K562 (cell line): ENCODE measurements around the gene CSNK1G1. TPM values are rescaled to one million over a fixed set of nuclear protein-coding genes. Genes with fewer than 3 reads are reported as not detected.

Experiments used
- ATAC-seq: fragments of 200-7000 bp; cut with Tn5 transposase; 3 replicates; pipeline ENCODE4 v1.9.1; 2020; ENCODE audit warnings: moderate library complexity
- BruUV-seq: library from RNA; stranded (reverse); fragments of 400-500 nt; replicated peaks from 2 replicates; lab custom pipeline; 2021; lab: Mats Ljungman, UMichigan
- CTCF ChIA-PET: fragments of 300-600 bp; formaldehyde crosslinking; extraction: SDS; loops from one replicate; lab custom pipeline; 2021; ENCODE audit warnings: low intra/inter-chr PET ratio; lab: Yijun Ruan, JAX
- POLR2A ChIA-PET: fragments of 300-600, 350-650 bp; sonication (Branson Sonifier 250); formaldehyde crosslinking; extraction: SDS; loops from one replicate; lab custom pipeline; 2021; ENCODE audit warnings: antibody characterized with exemption, inconsistent platforms; lab: Yijun Ruan, JAX
- DNase-seq, 4 experiments: peaks; one replicate each; pipeline versions ENCODE4 v3.0.0 to v3.0.0-alpha.2; 2011 to 2018; ENCODE audit warnings: low spot score in 3 of 4, mixed read lengths in 3 of 4; ENCODE audit errors: extremely low read depth in 1 of 4
- FAIRE-seq: peaks from 2 replicates; lab custom pipeline; 2011; peaks lifted over from hg19 to GRCh38; lab: Jason Lieb, UNC
- H2AFZ ChIP-seq: 2 replicates; pipeline ENCODE4 v1.6.0; 2011; ENCODE audit warnings: low read depth, low read length, control low read depth, inconsistent platforms
- H3K27ac ChIP-seq: fragments of 200-600 bp; 3 replicates; pipeline ENCODE4 v1.8.0; 2011; ENCODE audit warnings: low read depth, mild to moderate bottlenecking, control low read depth, inconsistent platforms, low read length, moderate library complexity, mixed read lengths; ENCODE audit errors: extremely low read depth
- H3K27me3 ChIP-seq, 2 experiments: fragments of 300-600 bp in 1 of 2; 2 replicates in 1 of 2; 3 replicates in 1 of 2; pipeline versions ENCODE4 v1.6.0 to v1.8.0; 2011; ENCODE audit warnings: inconsistent platforms in 2 of 2, low read length in 2 of 2, mild to moderate bottlenecking in 1 of 2, mixed read lengths in 1 of 2, moderate library complexity in 1 of 2; ENCODE audit not compliant: control insufficient read depth in 2 of 2, insufficient read depth in 2 of 2
- H3K36me3 ChIP-seq: fragments of 300-600 bp; 3 replicates; pipeline ENCODE4 v1.8.0; 2011; ENCODE audit warnings: mild to moderate bottlenecking, low read length, inconsistent platforms; ENCODE audit not compliant: control insufficient read depth, insufficient read depth
- H3K4me1 ChIP-seq, 2 experiments: fragments of 200-600 bp in 1 of 2; replicated peaks in 1 of 2; 2 replicates in 1 of 2; 3 replicates in 1 of 2; pipeline versions ENCODE4 v1.5.1 to v1.8.0; 2011; ENCODE audit warnings: inconsistent platforms in 2 of 2, low read length in 2 of 2, mild to moderate bottlenecking in 1 of 2, mixed read lengths in 1 of 2, moderate library complexity in 1 of 2; ENCODE audit not compliant: control insufficient read depth in 2 of 2, insufficient read depth in 2 of 2
- H3K4me2 ChIP-seq: 2 replicates; pipeline ENCODE4 v1.6.1; 2011; ENCODE audit warnings: low read length, control low read depth, inconsistent platforms, mixed read lengths; ENCODE audit not compliant: insufficient read depth
- H3K4me3 ChIP-seq: fragments of 200-600 bp; sonication (generic), shearing (Covaris generic); 2 replicates; pipeline ENCODE4 v1.5.1; 2016; ENCODE audit warnings: control low read depth, inconsistent platforms
- H3K79me2 ChIP-seq: fragments of 200-600 bp; 3 replicates; pipeline ENCODE4 v1.8.0; 2011; ENCODE audit warnings: low read length, inconsistent platforms; ENCODE audit not compliant: control insufficient read depth, insufficient read depth
- H3K9ac ChIP-seq, 2 experiments: 2 replicates each; pipeline versions ENCODE4 v1.6.0 to v1.6.1; 2011; ENCODE audit warnings: low read depth in 2 of 2, low read length in 2 of 2, control low read depth in 1 of 2, inconsistent platforms in 1 of 2, mild to moderate bottlenecking in 1 of 2, mixed read lengths in 1 of 2; ENCODE audit not compliant: insufficient read depth in 1 of 2
- H3K9me1 ChIP-seq: one replicate; pipeline ENCODE4 v1.6.0; 2011; ENCODE audit warnings: inconsistent platforms, mild to moderate bottlenecking, low read length, moderate library complexity; ENCODE audit not compliant: control insufficient read depth, insufficient read depth
- H3K9me3 ChIP-seq: replicated peaks from 2 replicates; pipeline ENCODE4 v1.5.1; 2011; ENCODE audit warnings: low read depth, low read length, inconsistent platforms; ENCODE audit not compliant: control insufficient read depth, insufficient read depth
- H4K20me1 ChIP-seq: replicated peaks from 2 replicates; pipeline ENCODE4 v1.6.1; 2011; ENCODE audit warnings: low read length, inconsistent platforms, mixed read lengths; ENCODE audit not compliant: control insufficient read depth, insufficient read depth
- GABPA ChIP-seq: fragments of 200-800 bp; sonication (Bioruptor generic); conservative IDR thresholded peaks from 2 replicates; pipeline ENCODE4 v1.6.1; 2016; ENCODE audit warnings: low read depth, missing genetic modification characterization, missing compliant biosample characterization
- RAD21 ChIP-seq, 2 experiments: fragments of 250-450 bp in 1 of 2; fragments of 450-650 bp in 1 of 2; sonication (Bioruptor Pico) in 1 of 2; formaldehyde crosslinking in 1 of 2; IDR thresholded peaks in 1 of 2; conservative IDR thresholded peaks in 1 of 2; 2 replicates each; pipeline versions ENCODE4 v1.4.0 to v1.8.0; 2020 to 2022; ENCODE audit warnings: mild to moderate bottlenecking in 2 of 2, moderate library complexity in 1 of 2
- RFX1 ChIP-seq: fragments of 450-650 bp; IDR thresholded peaks from 2 replicates; pipeline ENCODE4 v1.6.1; 2016; ENCODE audit warnings: mild to moderate bottlenecking, moderate library complexity
- SOX6 ChIP-seq: fragments of 450-650 bp; IDR thresholded peaks from 2 replicates; pipeline ENCODE4 v1.6.1; 2014; ENCODE audit warnings: mild to moderate bottlenecking
- WGBS: fragments of 100-300 bp; shearing (Covaris generic); methylation state at CpG from one replicate; pipeline ENCODE4 v1.1.6; 2016; ENCODE audit warnings: low coverage, mixed read lengths; ENCODE audit not compliant: insufficient coverage; ENCODE audit errors: missing lambda C conversion rate; 5-methylcytosine and 5-hydroxymethylcytosine counted together
- in situ Hi-C: fragments of 300-500 bp; cut with MboI; formaldehyde crosslinking; loops from 4 replicates; pipeline ENCODE4 v1.15.0; 2018; ENCODE audit warnings: inconsistent platforms, mixed read lengths
- intact Hi-C: fragments of 100-400 bp; cut with micrococcal nuclease; formaldehyde crosslinking; loops from 2 replicates; pipeline ENCODE4 v1.14.2; 2022
- polyA plus RNA-seq, 8 experiments: library from polyadenylated mRNA; depleted of rRNA in 4 of 8; stranded (reverse) in 5 of 8; unstranded in 3 of 8; fragments of >200 nt; fragmentation: Nextera tagmentation in 2 of 8; fragmentation: Illumina TruSeq in 1 of 8; extraction: Ambion mirVana in 2 of 8; extraction: Trizol in 1 of 8; gene quantifications; 2 replicates each; pipeline versions ENCODE4 v1.2.1 to v1.2.3, GENCODE V29; 2011 to 2014; ENCODE audit warnings: inconsistent platforms in 1 of 8, missing spikeins in 1 of 8
- total RNA-seq, 7 experiments: library from RNA; depleted of rRNA in 6 of 7; stranded (reverse); fragments of >200 nt in 6 of 7; fragmentation: Illumina TruSeq in 2 of 7; extraction: Trizol in 2 of 7; gene quantifications; 2 replicates each; pipeline versions ENCODE4 v1.2.1 to v1.2.3, GENCODE V29; 2011 to 2021; ENCODE audit warnings: low replicate concordance in 1 of 7
- TF ChIP-seq, protein P1 (sequence below): sonication (generic); formaldehyde crosslinking; IDR thresholded peaks from 2 replicates; pipeline ENCODE4 v1.8.1; 2022; ENCODE audit warnings: missing genetic modification reagents
- TF ChIP-seq, protein P2 (sequence below), 2 experiments: fragments of 450-650 bp in 1 of 2; sonication (generic) in 1 of 2; formaldehyde crosslinking in 1 of 2; IDR thresholded peaks in 1 of 2; conservative IDR thresholded peaks in 1 of 2; 2 replicates each; pipeline versions ENCODE4 v1.6.1 to v1.8.1; 2016 to 2023; ENCODE audit warnings: mild to moderate bottlenecking in 2 of 2, moderate library complexity in 2 of 2, inconsistent platforms in 1 of 2, missing genetic modification reagents in 1 of 2

CSNK1G1 gene
- total and polyA plus RNA-seq, 9 of the 15 experiments (the other 6 are each of a cell fraction or from before 2014, with no cell fraction given): 4.5 to 18.5 (median 9.5) TPM

DNA sequence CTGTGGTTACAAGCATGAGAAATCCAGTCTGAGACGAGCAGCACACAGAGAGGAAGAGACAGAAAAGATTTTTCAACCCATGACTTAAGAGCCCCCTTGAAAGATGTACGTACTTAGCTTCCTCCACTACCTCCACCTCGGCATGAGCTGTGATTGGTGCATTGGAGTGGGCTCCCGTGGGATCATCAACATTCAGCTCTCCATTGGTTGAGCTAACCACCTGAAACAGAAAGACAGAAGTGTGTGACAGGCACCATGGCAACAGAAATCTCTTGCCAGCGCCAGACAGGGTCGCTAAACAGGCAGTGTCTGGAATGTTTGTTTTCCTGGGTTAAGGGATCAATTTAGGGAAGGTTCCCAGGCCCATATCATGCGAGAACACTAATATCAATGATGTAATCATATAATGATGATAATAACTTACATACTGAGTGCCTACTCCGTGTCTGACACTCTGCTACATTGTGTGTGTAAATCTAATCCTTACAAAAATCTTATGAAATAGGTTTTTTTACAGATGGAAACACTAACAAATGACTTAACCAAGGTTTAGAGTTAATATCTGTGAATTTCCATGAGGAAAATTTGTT, 175.6 kb downstream of the CSNK1G1 start:
- no peaks in the 10 kb centered on the region for H4K20me1 ChIP-seq
- no peaks in the 10 kb centered on the region for H3K9me1 ChIP-seq
- FAIRE-seq: no peak
- H3K27me3 ChIP-seq: no peaks in the 10 kb centered on the region
- CTCF ChIA-PET: no interaction called here
- POLR2A ChIA-PET: interaction anchor here (1.3 to 3.3 kb wide), 3 partner anchors 9 to 17 kb away, joined by 5 to 11 read pairs (median 8); partner anchors contain the start of gene PPIB
- WGBS: 73% methylated on average over 8 of the region's 8 CpGs
- BruUV-seq: no TSS peak
- no peaks in the 10 kb centered on the region for H3K9me3 ChIP-seq
- H3K9ac ChIP-seq: no peak overlapping the region
- no peak overlapping the region for H3K27ac ChIP-seq
- H3K4me2 ChIP-seq: no peak overlapping the region
- DNase-seq: no peak
- ATAC-seq: no peak
- in situ Hi-C loops: no loop called here
- H3K4me3 ChIP-seq: no peak overlapping the region
- peaks cover 0 to under 1% of the 10 kb centered on the region in 2 experiments; a peak in 1 of 5 replicates for H3K4me1 ChIP-seq
- intact Hi-C loops: no loop called here
- no peak overlapping the region for H2AFZ ChIP-seq
- H3K79me2 ChIP-seq: no peaks in the 10 kb centered on the region
- TF ChIP-seq RFX1 (peak; percentile 16; the same call in 1 of the 2 replicates), GABPA (no peak), SOX6 (no peak), RAD21 (CRISPR knock-in tag; conservative IDR thresholded peaks at IDR 0.05 in 1 of 2, IDR thresholded peaks at IDR 0.05 in 1 of 2) (no peak)
- TF ChIP-seq, protein P1, sequence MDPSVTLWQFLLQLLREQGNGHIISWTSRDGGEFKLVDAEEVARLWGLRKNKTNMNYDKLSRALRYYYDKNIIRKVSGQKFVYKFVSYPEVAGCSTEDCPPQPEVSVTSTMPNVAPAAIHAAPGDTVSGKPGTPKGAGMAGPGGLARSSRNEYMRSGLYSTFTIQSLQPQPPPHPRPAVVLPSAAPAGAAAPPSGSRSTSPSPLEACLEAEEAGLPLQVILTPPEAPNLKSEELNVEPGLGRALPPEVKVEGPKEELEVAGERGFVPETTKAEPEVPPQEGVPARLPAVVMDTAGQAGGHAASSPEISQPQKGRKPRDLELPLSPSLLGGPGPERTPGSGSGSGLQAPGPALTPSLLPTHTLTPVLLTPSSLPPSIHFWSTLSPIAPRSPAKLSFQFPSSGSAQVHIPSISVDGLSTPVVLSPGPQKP (CRISPR knock-in tag): no peak
- TF ChIP-seq, protein P2, sequence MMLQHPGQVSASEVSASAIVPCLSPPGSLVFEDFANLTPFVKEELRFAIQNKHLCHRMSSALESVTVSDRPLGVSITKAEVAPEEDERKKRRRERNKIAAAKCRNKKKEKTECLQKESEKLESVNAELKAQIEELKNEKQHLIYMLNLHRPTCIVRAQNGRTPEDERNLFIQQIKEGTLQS (IDR thresholded peaks at IDR 0.05): peak; percentile 21; the same call in 1 of the 2 replicates
- TF ChIP-seq, protein P2 (CRISPR knock-in tag; conservative IDR thresholded peaks at IDR 0.05): no peak
- peaks cover 27% of the 10 kb centered on the region; the same call in 2 of the 3 replicates for H3K36me3 ChIP-seq
